Astrocyte (in vitro differentiated cells and primary cell): Measurements from ENCODE around the gene HOMER3.

Experiments
- CTCF ChIP-seq: IDR thresholded peaks from 2 replicates; pipeline ENCODE4 v1.5.1; 2011; ENCODE audit warnings: low read depth, mild to moderate bottlenecking, inconsistent platforms, low read length, moderate library complexity; ENCODE audit not compliant: insufficient read depth
- EZH2 ChIP-seq: IDR thresholded peaks from 2 replicates; pipeline ENCODE4 v1.6.1; 2012; ENCODE audit warnings: mild to moderate bottlenecking, low read length, inconsistent platforms; ENCODE audit not compliant: insufficient read depth

- no peak for TF ChIP-seq EZH2
- no peak for TF ChIP-seq CTCF
These were observed 1.7 kb upstream of the HOMER3 start for GRCh38 chr19:18942692-18943091.
